Stimulated activated naive CD8-positive, alpha-beta T cell treated with anti-CD3 and anti-CD28 coated beads, Interleukin-15, Interleukin-2, amounts not matched to agents 100 U/mL and 50 U/mL, for 24 hours (primary cell): ENCODE results near the gene FAM133A.

Experiments used
- ATAC-seq: fragments of 150-1000 bp; cut with Tn5 transposase; one replicate; pipeline ENCODE4 v1.10.0; 2021
- DNase-seq: peaks from one replicate; pipeline ENCODE4 v3.0.0; 2021

FAM133A gene

DNA sequence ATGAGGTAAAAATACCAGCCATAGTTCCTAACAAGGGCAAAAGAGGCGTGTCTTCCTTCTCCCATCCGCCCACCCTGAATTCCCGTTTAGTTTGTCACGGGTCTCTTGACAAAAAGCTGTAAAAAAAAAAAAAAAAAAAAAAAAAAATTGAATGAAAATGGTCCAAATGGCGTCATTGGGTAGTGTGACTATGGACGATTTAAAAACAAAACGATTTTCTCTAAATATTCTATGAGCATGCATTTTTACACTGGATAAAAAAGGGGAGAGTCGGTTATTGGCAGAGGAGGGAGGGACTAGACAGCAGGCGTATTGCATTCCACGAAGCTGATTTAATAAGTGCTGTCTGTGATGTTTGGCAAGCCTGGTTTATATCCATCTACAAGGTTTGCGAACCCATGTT is at the start of gene FAM133A:
TSS of gene FAM133A (plus strand) at position 338 of the 403 bp plus-strand sequence. CDS start 35,214 bp downstream, outside the sequence.
- no peak for DNase-seq
- no peak for ATAC-seq

DNA sequence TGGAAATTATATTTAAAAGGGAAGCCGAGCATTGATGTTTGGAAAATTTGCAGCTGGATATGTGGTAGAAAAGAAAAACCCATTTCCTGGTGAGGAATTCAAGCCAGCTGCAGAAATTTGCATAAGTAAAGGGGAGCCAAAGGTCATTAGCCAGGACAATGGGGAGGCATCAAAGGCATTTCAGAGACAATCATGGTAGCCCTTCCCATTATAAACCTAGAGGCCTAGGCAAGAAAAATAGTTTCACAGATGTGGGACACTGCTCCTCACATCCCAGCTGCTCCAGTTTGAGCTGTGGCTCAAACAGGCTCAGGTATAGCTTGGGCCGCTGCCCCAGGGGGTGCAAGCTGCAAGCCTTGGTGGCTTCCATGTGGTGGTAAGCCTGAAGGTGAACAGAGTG is 36.4 kb upstream of the FAM133A start:
- ATAC-seq (no peak), DNase-seq (no peak)

DNA sequence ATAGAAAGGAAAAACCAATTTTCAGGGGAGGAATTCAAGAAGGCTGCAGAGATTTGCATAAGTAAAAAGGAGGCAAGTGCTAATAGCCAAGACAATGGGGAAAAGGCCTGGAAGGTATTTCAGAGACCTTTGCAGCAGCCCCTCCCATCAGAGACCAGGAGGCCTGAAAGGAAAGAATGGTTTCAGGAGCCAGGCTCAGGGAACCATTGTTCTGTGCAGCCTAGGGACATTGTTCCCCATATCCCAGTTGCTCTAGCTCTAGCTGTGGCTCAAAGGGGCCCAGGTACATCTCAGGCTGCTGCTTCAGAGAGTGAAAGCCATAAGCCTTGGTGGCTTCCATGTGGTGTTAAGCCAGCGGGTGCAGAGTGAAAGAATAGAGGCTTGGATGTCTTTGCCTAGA is 24.6 kb upstream of the FAM133A start:
- DNase-seq (no peak), ATAC-seq (no peak)

DNA sequence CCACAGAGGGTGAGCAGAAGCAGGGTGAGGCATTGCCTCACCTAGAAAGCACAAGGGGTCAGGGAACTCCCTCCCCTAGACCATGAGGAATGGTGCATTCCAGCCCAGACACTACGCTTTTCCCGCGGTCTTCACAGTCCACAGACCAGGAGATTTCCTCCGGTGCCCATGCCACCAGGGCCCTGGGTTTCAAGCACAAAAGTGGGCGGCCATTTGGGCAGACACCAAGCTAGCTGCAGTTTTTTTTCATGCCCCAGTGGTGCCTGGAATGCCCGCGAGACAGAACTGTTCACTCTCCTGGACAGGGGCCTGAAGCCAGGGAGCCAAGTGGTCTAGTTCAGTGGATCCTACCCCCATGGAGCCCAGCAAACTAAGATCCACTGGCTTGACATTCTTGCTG is 13.4 kb upstream of the FAM133A start:
- DNase-seq, result no peak
- ATAC-seq, result no peak

DNA sequence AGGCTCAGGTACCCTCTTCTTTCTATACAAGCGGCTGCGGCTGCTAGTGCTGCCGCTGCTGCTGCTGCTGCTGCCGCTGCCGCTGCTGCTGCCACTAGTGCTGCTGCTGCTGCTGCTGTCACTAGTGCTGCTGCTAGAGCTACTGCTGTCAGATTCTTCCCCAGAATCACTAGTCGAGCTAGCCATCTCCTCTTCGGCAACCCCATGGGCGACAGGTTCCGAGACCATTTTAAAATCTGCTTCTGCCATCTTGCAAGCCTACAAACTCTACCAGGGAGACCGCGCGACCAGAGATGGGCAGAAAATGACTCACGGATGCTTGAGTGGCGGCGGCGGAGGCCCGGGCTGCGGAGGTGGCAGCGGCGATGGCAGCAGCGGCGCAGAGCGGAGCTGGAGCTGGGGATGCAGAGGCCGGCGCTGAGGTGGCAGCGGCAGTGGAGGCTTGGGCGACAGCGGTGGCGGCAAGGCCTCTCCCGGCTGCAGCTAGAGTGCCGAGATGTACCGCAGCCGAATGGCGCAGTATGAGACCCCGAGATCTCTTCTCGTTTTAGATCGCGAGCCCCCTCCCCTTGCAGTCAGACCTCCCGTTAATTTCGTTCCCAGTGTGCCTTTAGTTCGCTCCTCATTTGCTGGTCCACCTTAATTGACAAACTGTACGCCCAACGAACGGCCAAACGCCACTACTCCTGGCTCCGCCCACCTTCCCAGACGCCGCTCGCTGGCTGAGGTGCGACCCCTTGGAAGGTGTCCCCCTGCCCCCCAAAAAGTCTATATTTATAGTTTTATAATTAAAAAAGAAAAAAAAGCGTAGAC is 744 bp upstream of the FAM133A start, which contains the start of gene NAP1L3:
TSS of gene NAP1L3 (minus strand) at position 523 of the 813 bp plus-strand sequence. CDS start at position 249, 274 bp downstream.
- DNase-seq (peak; percentile 46), ATAC-seq (peak; percentile 92)

DNA sequence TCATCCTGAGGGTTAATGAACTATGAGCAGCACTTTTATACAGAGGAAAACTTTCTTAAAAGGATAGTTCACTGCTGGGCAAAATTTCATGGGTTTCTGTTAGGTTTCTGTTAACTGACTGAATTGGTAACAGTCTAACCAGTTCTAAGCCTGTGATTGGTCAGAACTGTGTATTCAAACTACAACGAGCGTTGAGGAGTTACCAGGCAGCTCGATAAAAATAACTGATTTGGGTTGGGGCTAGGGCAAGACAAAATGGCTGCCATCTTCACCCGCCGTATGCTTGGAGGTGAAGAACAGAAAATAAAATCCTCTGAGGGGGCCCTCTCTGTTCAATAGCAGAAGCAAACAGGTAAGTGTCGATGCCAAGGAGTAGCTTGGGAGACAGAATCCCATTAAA is 22.0 kb downstream of the FAM133A start:
- ATAC-seq (no peak), DNase-seq (no peak)

DNA sequence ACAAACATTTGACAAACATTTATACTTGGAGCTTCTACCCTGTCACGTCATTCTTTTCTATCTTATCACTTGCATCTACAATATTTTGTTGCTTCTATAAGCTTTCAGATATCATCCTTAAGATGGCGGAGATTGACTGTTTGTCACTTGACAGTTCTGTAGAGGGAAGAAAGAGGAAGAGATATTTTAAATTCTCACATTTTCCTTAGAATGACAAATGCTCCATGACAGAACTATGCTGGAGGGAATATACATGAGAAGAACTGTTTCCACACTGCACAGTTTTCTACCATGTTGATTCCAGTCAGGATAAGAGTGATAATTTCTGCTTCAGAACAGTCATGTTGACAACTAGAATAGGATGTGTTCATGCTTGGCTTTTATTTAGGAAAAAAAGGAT is 29.7 kb downstream of the FAM133A start:
- ATAC-seq, result no peak
- no peak for DNase-seq

DNA sequence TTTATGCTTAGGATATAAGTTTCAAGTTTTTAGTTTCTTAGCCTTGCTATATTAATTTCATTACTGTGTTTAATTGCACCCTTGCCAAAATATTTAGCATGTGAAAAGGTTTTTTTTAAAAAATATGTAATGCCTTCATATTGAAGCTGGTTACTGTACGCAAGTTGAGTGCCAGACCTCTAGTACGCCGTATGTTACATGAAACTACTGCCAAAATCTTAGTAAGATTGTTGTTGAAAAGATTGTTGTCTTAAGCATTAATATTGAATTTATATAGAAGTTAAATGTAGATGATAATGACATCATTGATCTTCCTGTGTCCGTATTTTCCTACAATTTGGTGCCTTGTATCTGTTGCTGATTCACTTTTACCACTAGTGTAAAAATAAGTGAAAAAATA is 37.1 kb downstream of the FAM133A start:
- ATAC-seq (no peak), DNase-seq (no peak)

DNA sequence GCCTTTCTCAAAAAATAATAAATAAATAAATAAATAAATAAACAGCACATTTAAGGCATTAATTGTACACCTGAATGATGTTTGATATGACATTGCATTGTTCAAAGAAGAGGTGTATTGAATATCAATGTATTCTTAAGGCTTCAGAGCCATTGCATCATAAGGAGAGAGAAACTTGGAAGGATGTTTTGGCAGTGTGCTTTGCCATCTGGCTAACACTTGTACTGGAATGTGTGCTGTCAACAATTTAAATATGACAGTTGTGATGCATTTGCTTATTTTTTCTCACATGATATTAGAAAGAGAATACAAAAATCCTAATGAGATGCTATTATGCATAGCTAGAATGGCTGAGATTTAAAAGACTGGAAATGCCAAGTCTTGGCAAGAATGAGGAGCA is 67.8 kb downstream of the FAM133A start:
- no peak for ATAC-seq
- no peak for DNase-seq

DNA sequence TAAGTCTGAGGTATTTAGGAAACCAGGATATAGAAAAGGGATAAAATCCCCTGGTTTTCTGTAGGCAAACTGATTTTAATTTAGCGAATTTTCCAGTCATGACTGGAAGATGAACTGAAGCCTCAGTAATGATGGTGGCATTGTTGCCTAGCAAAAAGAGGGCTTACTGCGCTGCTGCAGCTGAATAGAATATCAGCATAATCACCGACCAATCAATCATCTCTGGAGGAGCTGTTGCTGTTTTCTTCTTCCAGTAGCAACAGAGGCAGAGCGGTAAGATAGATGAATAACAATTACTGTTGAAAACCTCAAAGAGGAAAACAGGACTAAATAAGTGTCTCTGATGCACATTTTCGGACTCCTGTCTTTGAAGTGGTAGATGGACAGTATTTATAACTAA is 86.2 kb downstream of the FAM133A start:
- ATAC-seq (no peak), DNase-seq (no peak)
